LNCaP clone FGC (cell line): ENCODE results near the gene PLTP.

ENCODE experiments used
- DNase-seq: peaks from one replicate; pipeline ENCODE4 v3.0.0-alpha.2; 2011; ENCODE audit warnings: low read depth
- H3K4me3 ChIP-seq: 2 replicates; pipeline ENCODE4 v1.5.1; 2011; ENCODE audit warnings: mild to moderate bottlenecking, low read depth, low read length, control low read depth
- TF ChIP-seq, protein P1 (sequence below): IDR thresholded peaks from 2 replicates; pipeline ENCODE4 v1.5.1; 2012; ENCODE audit warnings: mild to moderate bottlenecking; ENCODE audit not compliant: control insufficient read depth, insufficient read depth; ENCODE audit errors: extremely low read depth

Gene PLTP

DNA sequence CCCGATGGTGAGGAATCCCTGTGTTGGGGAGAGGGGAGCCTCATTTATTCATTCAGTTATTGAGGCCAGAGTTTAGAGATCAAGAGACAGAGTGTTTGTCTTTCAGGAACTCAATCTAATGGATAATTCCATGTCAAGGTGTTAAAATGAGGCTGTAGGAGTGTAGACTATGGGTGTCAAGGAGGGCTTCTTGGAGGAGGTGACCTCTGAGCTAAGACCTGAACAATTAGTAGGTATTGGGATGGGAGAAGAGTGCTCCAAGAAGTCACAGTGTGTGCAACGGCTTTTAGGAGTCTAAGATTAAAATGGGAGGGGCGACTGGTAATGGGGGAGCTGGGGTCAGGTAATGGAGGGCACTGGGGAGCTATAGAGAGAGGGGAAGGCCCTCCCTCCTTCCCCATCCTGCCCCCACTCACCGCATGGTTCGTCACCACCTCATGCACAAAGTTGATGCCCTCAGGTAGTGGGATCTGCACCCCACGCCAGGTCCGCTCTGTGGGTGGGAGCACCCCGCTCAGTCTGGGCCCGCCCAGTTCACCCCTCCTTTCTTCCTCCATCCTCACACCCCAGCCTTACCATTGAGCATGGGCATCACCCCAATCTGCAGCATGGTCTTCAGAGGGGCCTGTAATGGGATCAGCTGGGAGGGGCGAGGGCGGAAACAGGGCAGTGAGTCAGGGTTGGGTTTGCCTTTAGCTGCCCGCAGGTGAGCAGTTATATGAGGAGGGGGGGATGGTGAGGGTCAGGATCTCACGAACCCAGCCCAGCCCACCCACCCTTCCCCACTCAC lies 12.7 kb downstream of the PLTP start:
- DNase-seq = no peak
- TF ChIP-seq, protein P1, sequence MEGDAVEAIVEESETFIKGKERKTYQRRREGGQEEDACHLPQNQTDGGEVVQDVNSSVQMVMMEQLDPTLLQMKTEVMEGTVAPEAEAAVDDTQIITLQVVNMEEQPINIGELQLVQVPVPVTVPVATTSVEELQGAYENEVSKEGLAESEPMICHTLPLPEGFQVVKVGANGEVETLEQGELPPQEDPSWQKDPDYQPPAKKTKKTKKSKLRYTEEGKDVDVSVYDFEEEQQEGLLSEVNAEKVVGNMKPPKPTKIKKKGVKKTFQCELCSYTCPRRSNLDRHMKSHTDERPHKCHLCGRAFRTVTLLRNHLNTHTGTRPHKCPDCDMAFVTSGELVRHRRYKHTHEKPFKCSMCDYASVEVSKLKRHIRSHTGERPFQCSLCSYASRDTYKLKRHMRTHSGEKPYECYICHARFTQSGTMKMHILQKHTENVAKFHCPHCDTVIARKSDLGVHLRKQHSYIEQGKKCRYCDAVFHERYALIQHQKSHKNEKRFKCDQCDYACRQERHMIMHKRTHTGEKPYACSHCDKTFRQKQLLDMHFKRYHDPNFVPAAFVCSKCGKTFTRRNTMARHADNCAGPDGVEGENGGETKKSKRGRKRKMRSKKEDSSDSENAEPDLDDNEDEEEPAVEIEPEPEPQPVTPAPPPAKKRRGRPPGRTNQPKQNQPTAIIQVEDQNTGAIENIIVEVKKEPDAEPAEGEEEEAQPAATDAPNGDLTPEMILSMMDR = no peak
- no peak overlapping the region for H3K4me3 ChIP-seq

GRCh38 chr20:45898285-45898684 lies 13.7 kb downstream of the PLTP start:
- DNase-seq = no peak
- H3K4me3 ChIP-seq = no peak overlapping the region
- TF ChIP-seq, protein P1 = no peak

DNA sequence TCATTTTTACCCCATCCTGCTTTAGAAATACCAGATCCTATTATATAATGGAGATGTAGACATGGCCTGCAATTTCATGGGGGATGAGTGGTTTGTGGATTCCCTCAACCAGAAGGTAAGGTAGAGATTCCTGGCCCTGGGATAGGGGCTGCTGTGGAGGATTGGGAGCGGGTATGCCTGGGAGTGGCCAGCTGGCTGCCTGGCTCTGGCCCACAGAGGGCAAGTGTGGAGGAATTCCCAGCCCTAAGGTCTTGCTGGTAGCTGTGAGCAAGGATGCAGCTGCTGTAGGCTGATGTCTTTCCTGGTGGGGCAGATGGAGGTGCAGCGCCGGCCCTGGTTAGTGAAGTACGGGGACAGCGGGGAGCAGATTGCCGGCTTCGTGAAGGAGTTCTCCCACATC lies 14.3 kb downstream of the PLTP start:
- H3K4me3 ChIP-seq = no peak overlapping the region
- TF ChIP-seq, protein P1 = no peak
- DNase-seq = no peak

DNA sequence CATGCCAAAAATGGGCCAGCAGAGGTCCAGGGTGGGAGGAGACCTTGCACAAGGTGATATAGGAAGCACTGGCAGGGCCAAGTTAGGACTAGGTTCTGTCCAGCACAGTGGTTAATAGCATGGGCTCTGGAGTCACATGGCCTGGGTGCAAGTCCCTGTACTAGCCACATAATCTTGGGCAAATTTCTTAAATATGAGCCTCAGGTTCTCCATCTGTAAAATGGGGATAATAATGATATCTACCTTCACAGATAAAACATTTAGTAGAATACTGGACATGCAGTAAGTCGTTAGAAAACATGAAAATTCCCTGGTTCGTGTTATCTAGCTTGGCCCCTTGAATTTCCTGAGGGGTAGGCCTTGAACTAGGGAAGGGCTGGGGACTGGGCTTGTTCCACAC lies 14.7 kb downstream of the PLTP start:
- TF ChIP-seq, protein P1 = no peak
- no peak for DNase-seq
- H3K4me3 ChIP-seq = no peak overlapping the region

DNA sequence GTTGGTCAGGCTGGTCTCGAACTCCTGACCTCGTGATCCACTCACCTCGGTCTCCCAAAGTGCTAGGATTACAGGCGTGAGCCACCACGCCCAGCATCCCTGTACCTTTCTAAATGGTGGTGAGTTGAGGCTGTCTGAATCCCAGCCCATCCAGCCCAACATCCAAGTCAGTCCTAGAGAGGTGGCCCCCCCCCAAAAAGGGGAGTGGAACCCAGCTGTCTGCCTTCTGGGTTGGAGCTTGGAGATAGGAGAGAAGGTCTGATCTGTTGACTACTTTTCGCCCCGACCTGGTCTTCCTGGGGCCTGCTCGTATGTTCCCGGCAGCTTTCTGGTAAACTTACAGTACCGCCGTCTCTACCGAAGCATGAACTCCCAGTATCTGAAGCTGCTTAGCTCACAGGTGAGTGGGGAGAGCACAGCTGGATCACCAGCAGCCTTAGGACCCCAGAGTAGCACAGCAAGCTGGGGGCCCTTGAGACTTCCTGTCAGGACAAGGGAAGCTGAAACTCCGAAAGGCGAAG lies 15.3 kb downstream of the PLTP start:
- DNase-seq = no peak
- TF ChIP-seq, protein P1 = no peak
- no peak overlapping the region for H3K4me3 ChIP-seq

GRCh38 chr20:45894797-45895196 lies 17.2 kb downstream of the PLTP start:
- TF ChIP-seq, protein P1 = no peak
- no peak for DNase-seq
- H3K4me3 ChIP-seq = no peak overlapping the region

- no peak overlapping the region for H3K4me3 ChIP-seq
- TF ChIP-seq, protein P1 = no peak
- DNase-seq = no peak
Observed at GRCh38 chr20:45893831-45894230, 18.1 kb downstream of the PLTP start.
